H1 (cell line): Measurements from ENCODE around the gene SRSF12. TPM values are rescaled to one million over a fixed set of nuclear protein-coding genes. Genes with fewer than 3 reads are reported as not detected.

ENCODE experiments used
- CTCF ChIA-PET: fragments of 300-600 bp; sonication (Branson Sonifier 250); formaldehyde crosslinking; loops from one replicate; lab custom pipeline; 2021; ENCODE audit not compliant: partially characterized antibody; lab: Charles Lee
- POLR2A ChIA-PET: fragments of 300-600 bp; sonication (Branson Sonifier 250); formaldehyde crosslinking; loops from one replicate; lab custom pipeline; 2021; ENCODE audit warnings: inconsistent platforms; ENCODE audit not compliant: partially characterized antibody; lab: Charles Lee
- DNase-seq, 2 experiments: peaks; one replicate each; pipeline versions ENCODE4 v3.0.0 to v3.0.0-alpha.2; 2010 to 2022; ENCODE audit warnings: low spot score in 2 of 2, low read depth in 1 of 2, mixed read lengths in 1 of 2
- FAIRE-seq: peaks from 2 replicates; lab custom pipeline; 2011; peaks lifted over from hg19 to GRCh38; lab: Jason Lieb, UNC
- H2AFZ ChIP-seq: 2 replicates; pipeline ENCODE4 v1.8.1; 2012; ENCODE audit warnings: low read length, inconsistent platforms
- H2AK5ac ChIP-seq: 2 replicates; pipeline ENCODE4 v1.6.1; 2013; ENCODE audit warnings: low read depth, low read length
- H2BK120ac ChIP-seq: replicated peaks from 2 replicates; pipeline ENCODE3; 2013; ENCODE audit warnings: low read depth, low read length, inconsistent platforms
- H2BK12ac ChIP-seq: 2 replicates; pipeline ENCODE4 v1.6.1; 2013; ENCODE audit warnings: low read depth, low read length
- H2BK15ac ChIP-seq: 2 replicates; pipeline ENCODE4 v1.6.1; 2013; ENCODE audit warnings: low read length
- H2BK20ac ChIP-seq: 2 replicates; pipeline ENCODE4 v1.6.1; 2013; ENCODE audit warnings: low read length
- H2BK5ac ChIP-seq: 2 replicates; pipeline ENCODE4 v1.6.1; 2013; ENCODE audit warnings: low read depth, low read length
- H3K14ac ChIP-seq: 2 replicates; pipeline ENCODE4 v1.6.1; 2013; ENCODE audit warnings: inconsistent platforms; ENCODE audit not compliant: insufficient read length
- H3K18ac ChIP-seq: 2 replicates; pipeline ENCODE4 v1.6.1; 2013; ENCODE audit warnings: low read length; ENCODE audit errors: extremely low read depth
- H3K23ac ChIP-seq: 2 replicates; pipeline ENCODE4 v1.6.1; 2013; ENCODE audit warnings: inconsistent platforms; ENCODE audit not compliant: insufficient read length
- H3K23me2 ChIP-seq: 2 replicates; pipeline ENCODE4 v1.6.1; 2013; ENCODE audit warnings: low read depth, low read length
- H3K27ac ChIP-seq: 2 replicates; pipeline ENCODE4 v1.6.1; 2011; ENCODE audit warnings: low read depth, low read length, inconsistent platforms
- H3K27me3 ChIP-seq, 4 experiments: replicated peaks in 1 of 4; 1 replicate in 1 of 4; 2 replicates in 3 of 4; pipeline versions ENCODE4 v1.6.1 to v1.8.1; 2011 to 2013; ENCODE audit warnings: low read length in 3 of 4, mild to moderate bottlenecking in 3 of 4, inconsistent platforms in 2 of 4, mixed read lengths in 2 of 4, moderate library complexity in 1 of 4; ENCODE audit not compliant: control insufficient read depth in 3 of 4, insufficient read depth in 3 of 4; ENCODE audit errors: extremely low read depth in 1 of 4
- H3K36me3 ChIP-seq, 4 experiments: 2 replicates each; pipeline versions ENCODE4 v1.6.1 to v1.8.1; 2011 to 2013; ENCODE audit warnings: mild to moderate bottlenecking in 4 of 4, low read length in 3 of 4, moderate library complexity in 2 of 4, control low read depth in 1 of 4, inconsistent platforms in 1 of 4; ENCODE audit not compliant: insufficient read depth in 4 of 4, control insufficient read depth in 2 of 4
- H3K4ac ChIP-seq: replicated peaks from 2 replicates; pipeline ENCODE3; 2013; ENCODE audit warnings: low read length, low read depth, mixed read lengths, inconsistent platforms; ENCODE audit not compliant: insufficient read length
- H3K4me1 ChIP-seq, 4 experiments: replicated peaks in 1 of 4; 1 replicate in 1 of 4; 2 replicates in 3 of 4; pipeline versions ENCODE4 v1.6.1 to v1.8.1; 2011 to 2013; ENCODE audit warnings: low read length in 3 of 4, inconsistent platforms in 2 of 4, mixed read lengths in 1 of 4; ENCODE audit not compliant: insufficient read depth in 4 of 4, control insufficient read depth in 3 of 4
- H3K4me2 ChIP-seq, 2 experiments: 2 replicates each; pipeline versions ENCODE4 v1.6.1 to v1.8.1; 2011 to 2013; ENCODE audit warnings: low read depth in 2 of 2, low read length in 2 of 2, control low read depth in 1 of 2, inconsistent platforms in 1 of 2, mild to moderate bottlenecking in 1 of 2; ENCODE audit not compliant: insufficient read depth in 1 of 2
- H3K4me3 ChIP-seq, 4 experiments: fragments of 200-600, 300-600 bp in 1 of 4; sonication (generic), shearing (Covaris generic), sonication (Bioruptor Twin) in 1 of 4; 2 replicates each; pipeline versions ENCODE4 v1.5.1 to v1.8.1; 2011 to 2016; ENCODE audit warnings: low read length in 4 of 4, low read depth in 3 of 4, control low read depth in 2 of 4, inconsistent platforms in 2 of 4, mild to moderate bottlenecking in 2 of 4, mixed read lengths in 1 of 4, moderate library complexity in 1 of 4; ENCODE audit not compliant: insufficient read depth in 2 of 4; ENCODE audit errors: extremely low read depth in 1 of 4
- H3K56ac ChIP-seq: replicated peaks from 2 replicates; pipeline ENCODE3; 2013; ENCODE audit warnings: low read depth, mild to moderate bottlenecking, mixed read lengths, low read length, inconsistent platforms; ENCODE audit not compliant: insufficient read length
- H3K79me1 ChIP-seq: 2 replicates; pipeline ENCODE4 v1.6.1; 2013; ENCODE audit warnings: low read depth, low read length, control low read depth
- H3K79me2 ChIP-seq, 2 experiments: 2 replicates each; pipeline versions ENCODE4 v1.6.1 to v1.8.1; 2012 to 2013; ENCODE audit warnings: low read length in 2 of 2, mild to moderate bottlenecking in 2 of 2, inconsistent platforms in 1 of 2; ENCODE audit not compliant: insufficient read depth in 2 of 2, control insufficient read depth in 1 of 2
- H3K9ac ChIP-seq, 4 experiments: replicated peaks in 1 of 4; 1 replicate in 1 of 4; 2 replicates in 3 of 4; pipeline versions ENCODE4 v1.6.1 to v1.8.1; 2011 to 2013; ENCODE audit warnings: low read depth in 3 of 4, low read length in 3 of 4, control low read depth in 2 of 4, mild to moderate bottlenecking in 2 of 4, moderate library complexity in 2 of 4, inconsistent platforms in 1 of 4; ENCODE audit errors: extremely low read depth in 1 of 4
- H3K9me3 ChIP-seq, 2 experiments: 2 replicates each; pipeline versions ENCODE4 v1.6.1 to v1.8.1; 2012 to 2013; ENCODE audit warnings: mild to moderate bottlenecking in 2 of 2, moderate library complexity in 2 of 2, control low read depth in 1 of 2, inconsistent platforms in 1 of 2, low read depth in 1 of 2, low read length in 1 of 2, mixed read lengths in 1 of 2; ENCODE audit not compliant: insufficient read depth in 2 of 2
- H4K20me1 ChIP-seq, 2 experiments: replicated peaks in 1 of 2; 2 replicates each; pipeline versions ENCODE3 to v1.8.1; 2011 to 2013; ENCODE audit warnings: inconsistent platforms in 2 of 2, low read length in 2 of 2, mild to moderate bottlenecking in 1 of 2; ENCODE audit not compliant: insufficient read depth in 2 of 2, control insufficient read depth in 1 of 2
- H4K5ac ChIP-seq: 2 replicates; pipeline ENCODE4 v1.6.1; 2013; ENCODE audit warnings: low read length, low read depth, mixed read lengths, inconsistent platforms; ENCODE audit not compliant: insufficient read length
- H4K8ac ChIP-seq: 2 replicates; pipeline ENCODE4 v1.8.0; 2013; ENCODE audit warnings: mild to moderate bottlenecking, moderate library complexity, low read length, inconsistent platforms; ENCODE audit not compliant: insufficient read depth; ENCODE audit errors: extremely low read depth
- H4K91ac ChIP-seq: replicated peaks from 2 replicates; pipeline ENCODE3; 2013; ENCODE audit warnings: low read length, mixed read lengths, inconsistent platforms; ENCODE audit not compliant: insufficient read length
- BCL11A ChIP-seq, 2 experiments: IDR thresholded peaks; one replicate each; pipeline ENCODE4 v1.6.1; 2011; ENCODE audit warnings: low read depth in 2 of 2, low read length in 2 of 2, mild to moderate bottlenecking in 2 of 2
- YY1 ChIP-seq: IDR thresholded peaks from 2 replicates; pipeline ENCODE4 v1.6.1; 2011; ENCODE audit warnings: low read depth, mild to moderate bottlenecking, low read length
- WGBS, 2 experiments: shearing (Covaris generic) in 1 of 2; methylation state at CpG; one replicate each; pipeline versions ENCODE4 v1.1.6 to v1.1.7; 2013 to 2015; ENCODE audit warnings: low lambda C conversion rate in 2 of 2, mixed read lengths in 2 of 2, inconsistent platforms in 1 of 2, low coverage in 1 of 2, missing lambda C conversion rate in 1 of 2; ENCODE audit not compliant: insufficient replicate concordance in 2 of 2, insufficient coverage in 1 of 2, insufficient read length in 1 of 2; ENCODE audit errors: extremely low coverage in 1 of 2, missing lambda C conversion rate in 1 of 2; 5-methylcytosine and 5-hydroxymethylcytosine counted together
- polyA plus RNA-seq, 7 experiments: library from polyadenylated mRNA; depleted of rRNA in 3 of 7; stranded (reverse) in 5 of 7; unstranded in 2 of 7; fragments of >200 nt in 5 of 7; fragments of 200-250 nt in 2 of 7; gene quantifications; 1 replicate in 5 of 7; 2 replicates in 1 of 7; 4 replicates in 1 of 7; pipeline versions ENCODE4 v1.2.1 to v1.2.3, GENCODE V29; 2011 to 2013; ENCODE audit warnings: missing spikeins in 2 of 7, mixed read lengths in 2 of 7
- total RNA-seq: library from RNA; stranded (reverse); fragmentation: NEBNext Ultra II Directional; extraction: Animal tissue kit (Norgen Biotek cat#: 25700); gene quantifications from 2 replicates; pipeline ENCODE4 v1.2.1, GENCODE V29; 2021

Gene SRSF12
- total and polyA plus RNA-seq, 2 of the 8 experiments (the other 6 are each of a cell fraction or from before 2014, with no cell fraction given) = 2.6 to 4.2 TPM

DNA sequence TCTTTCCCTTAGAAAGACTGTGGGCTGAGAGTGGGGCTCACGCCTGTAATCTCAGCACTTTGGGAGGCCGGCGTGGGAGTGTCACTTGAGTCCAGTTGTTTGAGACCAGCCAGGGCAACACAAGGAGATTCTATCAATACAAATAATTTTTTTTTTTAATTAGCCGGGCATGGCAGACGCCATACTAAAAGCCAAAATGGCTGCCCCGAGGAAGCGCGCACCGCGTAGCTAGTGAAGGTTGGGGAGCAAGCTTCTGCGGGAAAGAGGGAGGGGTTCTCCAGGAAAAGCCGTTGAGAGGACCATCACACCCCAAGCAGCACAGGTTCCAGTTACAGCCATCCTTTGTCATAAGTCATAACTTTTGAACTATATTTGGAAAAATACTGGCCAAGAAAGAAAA is 58.6 kb downstream of the SRSF12 start:
- Histone ChIP-seq H3K79me1 (no peaks in the 10 kb centered on the region), H2BK15ac (no peak overlapping the region), H3K36me3 (no peaks in the 10 kb centered on the region), H3K27me3 (no peaks in the 10 kb centered on the region; a peak in 1 of 7 replicates), H3K23ac (no peak overlapping the region), H3K4ac (no peak overlapping the region), H4K5ac (no peak overlapping the region), H3K27ac (no peak overlapping the region), H2AK5ac (no peak overlapping the region), H3K9ac (no peak overlapping the region), H4K91ac (no peak overlapping the region), H2BK12ac (no peak overlapping the region), H3K79me2 (no peaks in the 10 kb centered on the region), H3K56ac (no peak overlapping the region), H2BK20ac (no peak overlapping the region), H4K8ac (0 out of 2 replicates have a peak overlapping the region, but pooled peaks have one; percentile 35), H2BK5ac (no peak overlapping the region), H3K4me1 (no peaks in the 10 kb centered on the region), H3K9me3 (no peaks in the 10 kb centered on the region), H2AFZ (no peak overlapping the region), H3K23me2 (no peaks in the 10 kb centered on the region), H4K20me1 (no peaks in the 10 kb centered on the region), H3K18ac (no peak overlapping the region), H3K14ac (no peak overlapping the region), H2BK120ac (no peak overlapping the region), H3K4me2 (no peak overlapping the region), H3K4me3 (no peak overlapping the region)
- FAIRE-seq = no peak
- 93% methylated on average over 12 of the region's 12 CpGs; no CpG with 5 or more reads in 1 of the 2 experiments for WGBS, 2 experiments
- POLR2A ChIA-PET = interaction anchor here (0.6 to 1.4 kb wide), 2 partner anchors 76 to 1552 kb away, joined by 3 read pairs; no protein-coding TSS in a partner anchor
- CTCF ChIA-PET = interaction anchor here (1.6 to 1.7 kb wide), 2 partner anchors 9 to 16 kb away, joined by 3 to 4 read pairs; no protein-coding TSS in a partner anchor
- TF ChIP-seq BCL11A (IDR thresholded peaks at IDR 0.05; ENCODE audit: low read depth in 2 of 2, low read length in 2 of 2) = no peak
- TF ChIP-seq YY1 = peak; percentile 77
- DNase-seq = no peak
